ENCODE measurements around the gene LSP1.
"Not testable (repeated sequence)": the region's sequence is repeated elsewhere in the genome, so short reads cannot be mapped to it uniquely, and the experiment has no call there.

LSP1 gene

DNA sequence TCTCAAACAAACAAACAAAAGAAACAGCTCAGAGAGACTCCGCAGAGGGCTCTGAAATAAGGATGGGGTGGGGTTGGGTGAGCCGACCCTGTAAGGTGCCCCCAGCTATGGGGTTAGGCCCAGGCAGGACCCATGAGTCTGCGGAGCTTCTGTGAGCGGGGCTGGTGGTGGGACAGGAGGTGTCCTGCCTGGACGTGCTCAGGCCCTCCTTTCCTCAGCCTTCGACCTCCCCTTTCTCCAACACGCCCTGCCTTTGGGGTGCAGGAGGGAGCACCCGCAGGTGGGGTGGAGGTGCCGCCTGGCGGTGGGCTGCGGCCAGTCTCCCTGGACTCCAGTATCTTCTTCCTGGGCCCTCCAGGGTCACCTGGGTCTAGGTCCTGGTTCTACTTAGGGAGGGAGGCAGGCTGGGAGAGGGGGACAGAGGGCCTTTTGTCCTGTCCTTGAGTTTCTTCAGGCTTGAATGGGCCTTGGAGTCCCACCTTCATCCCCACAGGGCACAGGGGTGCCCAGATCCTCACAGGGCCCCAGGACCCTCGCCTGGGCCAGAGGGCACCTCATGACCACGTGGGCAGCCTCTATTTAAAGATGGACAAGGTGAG lies 26.6 kb downstream of the LSP1 start:
- no peak for DNase-seq

DNA sequence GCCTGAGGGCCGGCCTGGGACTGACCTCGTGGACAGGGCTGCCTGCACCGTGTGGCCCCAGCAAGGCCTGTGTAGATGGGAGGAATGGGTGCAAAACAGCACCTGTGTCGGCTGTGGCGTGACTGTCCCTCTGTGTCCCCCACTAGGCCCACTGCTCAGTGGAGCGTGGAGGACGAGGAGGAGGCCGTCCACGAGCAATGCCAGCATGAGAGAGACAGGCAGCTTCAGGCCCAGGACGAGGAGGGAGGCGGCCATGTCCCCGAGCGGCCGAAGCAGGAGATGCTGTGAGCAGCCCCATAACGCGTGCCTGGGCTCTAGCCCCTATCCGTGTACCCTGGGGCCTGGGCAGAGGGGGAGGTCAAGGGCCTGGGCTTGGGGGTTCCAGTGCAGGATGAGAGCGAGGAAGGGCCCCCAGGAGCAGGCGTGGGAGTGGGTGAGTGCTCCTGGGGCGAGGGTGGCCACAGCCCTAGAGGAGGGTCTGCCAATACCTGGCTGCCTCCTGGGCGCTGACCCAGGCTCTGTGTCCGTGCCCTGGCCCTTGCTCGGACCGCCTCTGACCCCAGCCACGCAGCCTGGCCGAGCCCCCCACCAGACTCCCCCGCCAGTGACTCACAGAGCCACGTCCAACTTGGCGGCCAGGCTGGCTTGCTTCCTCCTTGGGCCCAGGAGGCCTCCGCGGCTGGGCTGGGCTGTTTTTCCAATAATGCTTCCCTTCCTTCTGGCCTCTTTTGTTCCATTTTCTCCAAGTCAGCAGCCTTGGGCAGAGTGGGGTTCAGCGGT lies 27.2 kb downstream of the LSP1 start:
- DNase-seq, result no peak

DNA sequence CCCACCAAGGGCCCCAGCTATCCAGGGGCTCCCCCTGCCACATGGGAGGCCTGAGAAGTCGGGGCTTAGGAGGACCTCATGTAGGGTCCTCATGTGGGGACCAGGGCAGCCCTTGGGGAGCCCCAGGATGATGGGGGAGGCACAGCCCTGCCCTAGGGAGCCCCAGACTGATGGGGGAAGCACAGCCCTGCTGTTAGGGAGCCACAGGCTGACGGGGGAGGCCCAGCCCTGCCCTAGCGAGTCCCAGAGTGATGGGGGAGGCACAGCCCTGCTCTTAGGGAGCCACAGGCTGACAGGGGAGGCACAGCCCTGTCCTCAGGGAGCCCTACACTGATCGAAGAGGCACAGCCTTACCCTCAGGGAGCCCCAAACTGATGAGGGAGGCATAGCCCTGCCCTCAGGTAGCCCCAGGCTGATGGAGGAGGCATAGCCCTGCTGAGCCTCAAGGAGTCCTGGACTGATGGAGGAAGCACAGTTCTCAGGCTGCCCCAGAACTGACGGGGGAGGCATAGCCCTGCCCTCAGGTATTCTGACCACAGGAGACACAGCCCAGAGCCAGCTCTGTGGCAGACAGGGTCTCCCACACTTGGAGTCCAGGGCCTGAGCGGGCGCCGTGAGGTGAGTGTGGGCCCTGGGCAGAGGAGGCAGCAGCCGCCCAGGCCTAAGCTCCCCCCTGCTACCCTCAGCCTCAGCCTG lies 28.0 kb downstream of the LSP1 start:
- DNase-seq, result no peak

DNA sequence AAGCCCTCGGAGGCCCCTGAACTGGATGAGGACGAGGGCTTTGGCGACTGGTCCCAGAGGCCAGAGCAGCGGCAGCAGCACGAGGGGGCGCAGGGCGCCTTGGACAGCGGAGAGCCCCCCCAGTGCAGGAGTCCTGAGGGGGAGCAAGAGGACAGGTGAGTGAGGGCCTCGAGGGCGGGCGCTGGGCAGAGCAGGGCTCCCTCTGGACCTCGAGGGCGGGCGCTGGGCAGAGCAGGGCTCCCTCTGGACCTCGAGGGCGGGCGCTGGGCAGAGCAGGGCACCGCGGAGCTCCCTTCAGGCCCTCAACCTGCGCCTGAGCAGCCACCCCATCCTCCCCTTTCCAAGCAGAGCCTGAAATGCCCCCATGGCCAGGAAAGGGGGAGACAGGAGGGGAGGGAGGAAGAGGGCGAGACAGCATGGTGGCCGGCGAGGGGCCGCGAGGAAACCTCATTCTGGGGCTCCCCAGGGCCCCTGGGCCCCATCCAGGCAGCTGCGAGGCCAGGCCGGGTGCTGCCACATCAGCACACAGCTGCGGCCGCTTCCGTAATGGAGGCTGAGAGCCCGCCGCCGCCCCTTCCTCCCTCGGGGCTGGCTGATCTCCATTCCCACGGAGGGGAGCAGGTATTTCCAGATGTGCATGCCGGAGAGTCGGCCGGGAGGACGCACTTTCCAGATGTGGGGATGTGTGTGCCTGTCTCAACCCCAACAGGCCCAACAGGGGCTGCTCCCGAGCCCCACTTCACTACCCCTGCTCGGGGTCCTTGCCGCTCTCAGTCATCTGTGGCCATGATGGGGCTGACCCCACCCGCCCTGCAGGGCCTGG lies 28.8 kb downstream of the LSP1 start:
- DNase-seq, result no peak

DNA sequence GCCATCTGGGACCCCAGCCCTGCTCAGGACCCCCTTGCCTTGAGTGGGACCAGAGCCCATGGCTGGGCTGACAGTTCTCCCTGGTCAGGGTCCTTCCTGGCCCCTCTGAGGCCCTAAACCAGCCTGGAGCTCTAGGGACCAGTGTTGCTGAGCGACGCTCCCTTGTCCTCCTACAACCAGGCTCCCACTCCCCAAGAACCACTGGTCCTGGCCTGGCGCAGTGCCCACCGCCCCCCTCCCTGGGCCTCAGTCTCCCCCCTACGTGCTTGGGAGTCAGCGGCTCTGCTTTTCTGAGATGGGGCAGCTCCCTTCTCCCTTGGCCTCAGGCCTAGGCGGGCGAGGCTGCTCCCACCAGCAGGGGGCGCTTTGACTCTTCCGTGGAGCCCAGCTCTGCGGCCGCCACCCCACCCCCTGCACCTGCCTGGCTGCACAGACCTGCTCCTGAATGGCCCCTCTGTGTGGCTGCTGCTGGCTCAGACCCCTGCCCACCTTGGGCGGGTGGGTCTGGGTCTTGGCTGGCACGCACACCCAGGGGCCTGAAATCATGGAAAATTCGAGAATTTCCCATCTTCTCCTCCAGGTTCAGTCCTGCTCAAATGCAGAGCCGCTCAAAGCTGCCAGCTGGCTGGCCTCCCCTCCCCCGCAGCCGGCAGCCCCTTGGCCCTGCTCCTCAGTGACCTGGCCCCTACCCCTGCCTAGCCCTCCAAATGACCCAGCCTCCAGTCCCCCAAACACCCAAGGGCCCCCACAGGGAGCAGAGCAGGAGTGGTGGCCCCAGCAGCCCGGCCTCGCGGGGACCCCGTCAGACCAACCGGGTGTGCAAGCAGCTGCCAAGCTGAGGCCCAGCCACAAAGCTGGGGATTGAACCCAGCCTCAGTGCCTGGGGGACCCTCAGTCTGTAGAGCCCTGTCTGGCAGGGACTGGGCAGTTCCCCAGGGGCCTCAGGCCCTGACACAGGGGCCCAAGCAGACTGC lies 29.7 kb downstream of the LSP1 start:
- no peak for DNase-seq

DNA sequence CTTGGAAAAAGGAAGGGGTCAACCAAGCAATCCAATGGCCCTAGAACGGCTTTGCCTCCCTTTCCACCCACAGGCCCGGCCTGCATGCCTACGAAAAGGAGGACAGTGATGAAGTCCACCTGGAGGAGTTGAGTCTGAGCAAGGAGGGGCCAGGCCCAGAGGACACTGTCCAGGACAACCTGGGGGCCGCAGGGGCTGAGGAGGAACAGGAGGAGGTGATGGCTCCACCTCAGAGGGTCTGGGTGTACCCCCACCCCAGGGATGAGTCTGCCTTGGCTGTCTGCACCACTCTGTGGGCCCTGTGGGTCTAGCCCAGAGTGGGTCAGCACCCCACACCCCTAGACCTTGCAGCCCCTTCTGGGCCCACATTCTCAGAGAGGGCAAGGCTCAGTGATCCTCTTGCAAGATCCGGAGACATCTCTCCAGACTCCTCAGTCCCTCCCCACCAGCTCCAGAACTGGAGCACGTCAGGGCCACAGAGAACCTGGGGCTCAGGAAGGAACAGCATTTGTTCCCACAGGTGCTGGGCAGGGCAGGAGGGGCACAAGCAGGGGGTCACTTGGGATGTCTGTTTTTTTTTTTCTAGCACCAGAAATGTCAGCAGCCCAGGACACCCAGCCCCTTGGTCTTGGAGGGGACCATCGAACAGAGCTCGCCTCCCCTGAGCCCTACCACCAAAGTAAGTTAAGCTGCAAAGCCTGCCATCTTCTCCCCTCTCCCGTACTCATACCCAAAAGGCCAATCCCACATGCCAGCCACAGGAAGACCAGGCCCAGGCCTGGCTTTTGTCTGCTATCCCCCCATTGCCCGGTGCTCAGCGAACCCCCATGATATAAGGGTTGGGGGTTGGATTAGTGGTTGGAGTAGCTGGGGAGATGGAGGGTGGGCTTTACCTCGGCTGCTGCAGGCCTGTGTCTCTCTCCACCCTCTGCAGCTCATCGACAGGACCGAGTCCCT lies 30.7 kb downstream of the LSP1 start:
- no peak for DNase-seq

DNA sequence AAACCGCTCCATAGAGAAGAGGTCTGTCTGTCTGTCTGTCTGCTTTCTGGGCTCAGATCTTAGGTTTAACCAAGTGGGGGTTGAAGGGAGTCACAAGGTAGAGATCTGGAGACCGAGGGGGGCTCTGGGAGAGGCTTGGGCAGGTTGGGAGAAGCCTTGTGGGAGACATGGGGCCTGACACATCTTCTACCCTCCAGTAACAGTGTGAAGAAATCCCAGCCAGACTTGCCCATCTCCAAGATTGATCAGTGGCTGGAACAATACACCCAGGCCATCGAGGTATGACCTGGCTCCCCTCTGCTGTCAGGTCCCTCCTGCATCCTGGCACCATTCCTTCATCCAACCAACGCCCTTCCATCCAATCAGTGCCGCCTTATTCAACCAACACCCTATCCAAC lies 31.4 kb downstream of the LSP1 start:
- DNase-seq, result no peak

DNA sequence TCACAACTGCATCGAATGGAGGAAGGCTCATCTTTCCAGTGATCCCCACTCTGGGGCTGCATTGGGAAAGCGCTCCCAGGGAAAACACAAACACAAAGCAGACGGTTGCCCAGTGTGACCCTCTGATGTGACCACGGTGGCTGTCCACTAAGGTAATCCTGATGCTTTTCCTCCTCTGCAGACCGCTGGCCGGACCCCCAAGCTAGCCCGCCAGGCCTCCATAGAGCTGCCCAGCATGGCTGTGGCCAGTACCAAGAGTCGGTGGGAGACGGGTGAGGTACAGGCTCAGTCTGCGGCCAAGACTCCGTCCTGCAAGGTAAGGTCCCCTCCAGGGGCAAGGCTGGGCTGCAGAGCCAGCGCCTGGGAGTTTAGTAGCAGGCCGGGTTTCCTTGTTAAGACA lies 33.7 kb downstream of the LSP1 start:
- not testable (repeated sequence) for DNase-seq

DNA sequence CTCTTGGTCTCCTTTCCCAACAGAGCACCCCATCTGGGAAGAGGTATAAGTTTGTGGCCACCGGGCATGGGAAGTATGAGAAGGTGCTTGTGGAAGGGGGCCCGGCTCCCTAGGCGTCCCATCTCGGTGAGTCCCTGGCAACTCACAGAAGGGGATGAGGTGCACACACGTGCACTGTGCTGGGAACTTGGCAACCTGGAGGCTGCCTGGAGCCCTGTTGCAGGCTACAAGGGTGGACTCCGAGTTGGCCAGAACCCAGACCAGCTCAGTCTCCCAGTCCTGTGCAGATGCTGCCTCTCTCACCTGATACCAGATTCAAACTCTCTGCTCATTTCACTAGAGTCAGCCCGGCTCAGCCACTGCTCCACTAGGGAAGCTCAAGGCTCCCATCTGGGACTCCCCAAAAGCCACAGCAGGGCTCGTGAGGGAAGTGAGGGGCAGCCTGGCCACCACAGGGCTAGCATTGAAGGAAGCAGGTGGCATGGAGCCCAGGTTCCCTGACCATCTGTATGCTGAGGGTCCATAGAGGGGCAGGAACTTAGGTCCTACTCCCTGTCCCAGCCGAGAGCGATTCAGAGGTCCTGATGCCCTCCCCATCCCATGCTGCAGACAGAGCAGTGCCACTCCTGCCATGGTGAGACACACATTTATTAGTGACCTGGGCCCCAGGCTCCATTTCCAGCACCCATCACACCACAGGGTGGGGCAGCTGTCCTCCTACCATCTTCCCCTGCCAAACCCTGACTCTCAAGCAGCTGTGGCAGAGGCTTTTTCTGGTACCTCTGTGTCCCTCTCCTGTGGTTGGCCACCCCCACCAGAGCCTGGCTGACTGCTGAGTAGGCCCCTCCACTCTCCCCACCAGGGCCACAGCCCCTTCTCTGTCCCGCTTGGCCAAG lies 34.8 kb downstream of the LSP1 start:
- no peak for DNase-seq

DNA sequence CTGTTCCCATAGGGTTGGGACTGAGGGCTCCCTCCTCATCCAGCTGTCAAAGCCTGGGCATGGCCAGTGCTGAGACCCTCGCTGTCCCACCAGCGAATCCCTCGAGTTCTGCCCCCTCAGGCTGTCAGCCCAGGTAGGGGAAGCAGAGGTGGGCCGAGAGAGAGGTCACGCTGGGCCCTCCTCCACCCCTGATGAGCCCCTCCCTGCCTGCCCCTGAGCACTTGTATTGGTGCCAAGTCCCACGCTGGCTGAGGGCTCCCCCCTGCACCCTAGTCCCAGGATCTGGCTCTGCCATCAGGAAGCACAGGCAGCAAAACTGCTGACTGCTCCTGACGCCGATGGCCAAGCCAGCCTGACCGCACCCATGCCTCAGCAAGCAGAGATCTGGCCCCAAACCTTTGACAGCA lies 35.5 kb downstream of the LSP1 start:
- DNase-seq, result no peak

DNA sequence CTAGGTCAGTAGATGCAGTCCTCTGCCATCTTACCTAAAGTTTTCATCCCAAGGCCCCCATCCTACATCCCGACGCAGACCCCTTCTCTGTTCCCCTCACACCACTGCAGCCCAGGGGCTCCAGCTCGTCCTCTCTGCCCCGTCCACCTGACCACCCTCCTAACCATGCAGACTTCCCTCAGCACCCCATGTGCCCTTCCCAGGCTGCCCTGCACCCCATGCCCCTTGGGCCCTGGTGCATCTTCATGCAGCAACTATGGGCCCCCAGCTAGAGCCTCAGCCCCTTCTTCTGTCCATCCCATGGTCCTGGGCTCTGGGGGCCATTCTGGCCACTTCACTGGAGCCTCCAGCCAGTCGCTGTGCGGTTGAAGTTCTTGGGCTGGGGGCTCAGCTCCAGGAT lies 35.9 kb downstream of the LSP1 start:
- DNase-seq, result no peak

DNA sequence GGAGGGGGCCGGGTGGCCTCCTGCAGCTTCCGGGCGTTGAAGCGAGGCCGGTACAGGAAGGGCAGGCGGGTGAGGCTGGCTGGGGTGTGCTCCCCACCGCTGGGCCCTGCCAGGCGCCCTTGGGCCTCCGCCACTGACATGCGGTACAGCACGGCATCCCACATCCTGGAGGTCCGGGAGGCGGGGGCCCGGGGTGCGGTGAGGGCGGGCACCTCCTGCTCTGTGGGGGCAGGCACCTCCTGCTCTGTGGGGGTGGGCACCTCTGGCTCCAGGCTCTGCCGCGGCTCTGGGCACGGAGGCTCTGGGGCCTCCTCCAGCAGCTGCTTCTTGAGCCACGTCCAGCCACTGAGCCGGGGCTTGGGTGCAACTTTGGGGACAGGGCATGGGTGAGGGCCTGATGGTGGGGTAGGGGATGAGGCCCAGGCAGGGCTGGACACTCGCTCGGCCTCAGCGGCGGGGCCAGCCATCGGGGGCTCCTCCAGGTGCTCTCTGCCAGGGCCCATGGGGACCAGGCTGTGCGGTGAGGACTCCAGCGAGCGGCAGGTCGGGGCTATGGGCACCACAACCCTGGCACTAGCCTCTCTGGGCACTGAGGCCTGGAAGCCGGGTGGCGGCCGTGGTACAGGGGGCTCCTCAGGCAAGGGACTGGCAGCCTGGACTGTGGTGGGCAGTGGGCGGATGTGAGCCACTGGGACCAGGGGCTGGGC lies 36.5 kb downstream of the LSP1 start:
- no peak for DNase-seq

DNA sequence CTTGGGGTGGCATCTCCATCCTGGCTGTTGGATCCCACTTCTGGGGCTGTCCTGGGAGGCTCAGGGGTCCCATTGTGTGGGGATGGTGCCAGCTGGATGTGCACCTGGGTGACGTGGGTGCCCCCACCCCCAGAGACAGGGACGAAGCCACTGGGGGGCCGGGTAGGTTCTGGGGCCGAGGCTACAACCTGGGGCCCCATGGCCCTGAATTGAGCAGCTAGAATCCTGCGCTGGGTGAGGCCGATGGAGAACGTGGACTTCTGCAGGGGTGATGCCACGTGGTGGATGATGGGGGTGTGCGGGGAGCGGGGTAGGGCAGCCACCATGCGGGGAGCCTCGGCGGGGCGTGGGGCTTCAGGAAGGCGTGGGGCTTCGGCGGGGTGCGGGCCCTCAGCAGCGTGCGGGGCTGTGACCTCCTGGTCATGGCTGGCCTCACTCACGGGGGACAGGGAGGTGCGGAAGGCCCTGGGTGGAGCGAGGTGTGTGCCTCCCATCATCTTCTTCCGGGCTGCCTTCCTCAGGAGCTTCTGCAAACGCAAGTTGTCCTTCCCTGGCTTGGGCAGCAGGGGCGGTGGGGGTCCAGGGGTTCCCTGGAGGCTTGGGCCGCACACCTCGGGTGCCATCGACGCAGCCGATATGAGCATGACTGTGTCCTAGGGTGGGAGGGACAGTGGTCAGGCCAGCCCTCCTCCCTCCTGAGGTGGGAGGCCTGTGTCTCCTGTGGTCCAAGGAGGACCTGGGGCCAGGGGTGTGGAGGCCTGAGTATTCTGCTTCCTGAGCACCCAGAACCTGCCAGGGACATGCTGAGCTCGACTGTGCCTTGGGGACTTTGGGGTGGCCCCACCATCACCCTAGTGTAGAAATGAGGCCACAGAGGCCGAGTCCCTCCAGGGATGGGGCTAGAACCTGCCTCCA lies 37.3 kb downstream of the LSP1 start:
- DNase-seq, result no peak

DNA sequence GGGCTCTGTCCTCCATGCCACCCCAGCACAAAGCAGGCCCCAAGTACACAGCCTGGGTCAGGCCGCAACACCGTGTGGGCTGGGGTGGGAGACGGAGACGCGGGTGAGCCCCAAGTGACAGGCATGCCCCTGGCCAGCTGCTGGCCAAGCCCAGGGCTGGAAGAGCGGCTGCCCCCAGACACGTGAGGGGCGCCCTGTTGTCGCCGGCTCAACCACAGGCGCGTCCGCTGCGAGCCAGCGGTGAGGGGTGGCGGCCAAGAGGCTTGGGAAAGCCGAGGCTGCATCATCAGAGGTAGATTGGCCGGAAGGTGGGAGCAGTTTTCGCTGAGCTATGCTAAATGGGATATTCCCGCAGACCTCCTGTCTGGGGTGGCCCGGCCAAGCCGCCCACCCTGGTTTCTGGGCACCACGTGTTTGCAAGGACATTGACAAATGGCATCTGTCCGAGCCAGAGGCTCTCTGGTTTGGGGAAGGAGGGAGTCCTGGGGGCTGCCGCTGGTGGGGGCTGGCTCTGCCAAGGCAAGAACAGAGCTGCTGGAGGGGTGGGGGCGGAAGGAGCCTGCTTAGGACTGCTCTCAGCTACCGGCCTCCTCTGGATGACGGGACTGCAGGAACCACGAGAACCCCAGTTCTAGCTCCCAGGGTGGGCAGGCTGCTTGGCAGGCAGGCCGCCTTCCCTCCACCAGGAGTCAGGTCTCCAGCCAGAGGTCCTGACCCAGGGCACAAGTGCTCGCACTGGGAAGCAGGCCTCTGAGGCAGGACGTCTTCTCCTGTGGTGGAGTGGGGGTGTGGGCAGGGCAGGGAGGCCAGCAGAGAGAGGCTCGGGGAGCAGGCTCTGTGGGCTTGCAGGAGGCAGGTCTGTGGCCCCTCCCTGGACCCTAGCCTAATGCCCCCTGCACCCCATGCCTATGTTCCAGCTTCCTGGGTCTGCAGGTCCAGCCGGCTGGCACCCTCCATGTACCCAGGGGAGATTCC lies 38.3 kb downstream of the LSP1 start:
- DNase-seq, result no peak

DNA sequence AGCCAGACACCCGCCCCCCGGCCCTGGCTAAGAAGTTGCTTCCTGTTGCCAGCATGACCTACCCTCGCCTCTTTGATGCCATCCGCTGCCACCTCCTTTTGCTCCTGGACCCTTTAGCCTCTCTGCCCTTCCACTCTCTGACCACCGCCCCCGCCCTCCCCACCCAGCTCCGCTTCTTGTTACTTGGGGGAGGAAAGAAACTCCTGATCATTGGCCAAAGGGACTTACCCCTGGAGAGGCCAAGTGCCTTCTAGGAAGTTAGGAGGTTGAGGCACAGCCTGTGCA lies 38.9 kb downstream of the LSP1 start, which contains the start of gene PRR33:
TSS of gene PRR33 (minus strand) at position 65 of the 285 bp plus-strand sequence. CDS start 1,311 bp downstream, outside the sequence.
- no peak for DNase-seq

DNA sequence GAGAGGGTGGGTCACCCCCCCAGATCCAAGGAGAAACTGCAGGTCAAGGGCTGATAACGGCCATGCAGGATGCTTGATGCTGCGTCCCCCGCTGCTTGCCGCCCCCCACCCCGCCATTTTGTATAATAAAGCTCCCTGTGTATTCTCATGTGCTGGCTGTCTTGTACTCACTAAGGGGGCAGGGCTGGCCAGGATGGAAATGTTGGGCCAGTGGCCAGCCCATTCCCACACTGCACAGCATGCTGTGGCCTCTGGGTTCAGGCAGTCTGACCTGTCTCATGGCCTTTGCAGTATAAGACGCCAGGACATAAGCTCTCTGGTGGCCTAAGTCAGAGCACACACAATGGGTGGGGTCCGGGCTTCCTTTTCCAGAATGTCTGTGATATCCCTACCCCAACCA lies 39.2 kb downstream of the LSP1 start:
- DNase-seq, result no peak

DNA sequence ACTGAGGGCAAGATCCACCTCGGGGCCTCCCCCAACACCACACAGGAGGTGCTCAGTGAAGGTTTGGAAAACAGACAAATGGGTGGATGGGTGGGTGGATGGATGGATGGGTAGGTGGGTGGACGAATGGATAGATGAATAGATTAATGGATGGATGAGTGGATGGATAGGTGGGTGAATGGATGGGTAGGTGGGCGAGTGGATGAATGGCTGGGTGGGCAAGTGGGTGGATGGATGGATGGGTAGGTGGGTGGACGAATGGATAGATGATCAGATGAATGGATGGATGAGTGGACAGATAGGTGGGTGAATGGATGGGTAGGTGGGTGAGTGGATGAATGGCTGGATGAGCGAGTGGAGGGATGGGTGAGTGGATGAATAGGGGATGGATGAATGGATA lies 39.7 kb downstream of the LSP1 start:
- DNase-seq, result no peak
